ENCODE measurements around the gene ALKBH5. TPM values are rescaled to one million over a fixed set of nuclear protein-coding genes. Genes with fewer than 3 reads are reported as not detected.

ALKBH5 gene
- polyA plus RNA-seq, 1 of the 3 experiments (the other 2 are of a cell fraction), result 41.0 TPM

GRCh38 chr17:18177133-18177532 is 6.5 kb upstream of the ALKBH5 start:
- POLR2A ChIA-PET, result no interaction called here
- no peaks in the 10 kb centered on the region for H3K9me2 ChIP-seq
- H3K4me1 ChIP-seq (ENCODE audit: control insufficient read depth in 1 of 2, insufficient read depth in 2 of 2, low read depth in 1 of 2, low read length in 1 of 2), result peaks cover 1 to 2% of the 10 kb centered on the region in 2 experiments; a peak in 1 of 4 replicates
- no peaks in the 10 kb centered on the region for H4K20me1 ChIP-seq (ENCODE audit: insufficient read depth)
- no peaks in the 10 kb centered on the region for H3K9me3 ChIP-seq
- H3K9ac ChIP-seq, result no peak overlapping the region
- H3K4me2 ChIP-seq, result no peak overlapping the region
- no peaks in the 10 kb centered on the region for H3K27me3 ChIP-seq (ENCODE audit: insufficient read depth)
- H2AFZ ChIP-seq (ENCODE audit: low read depth), result no peak overlapping the region
- H3K36me3 ChIP-seq (replicated peaks in 1 of 2; ENCODE audit: control insufficient read depth in 1 of 2, insufficient read depth in 2 of 2, low read length in 1 of 2), result no peaks in the 10 kb centered on the region
- H3F3A ChIP-seq (replicated peaks; ENCODE audit: insufficient read depth), result peaks cover 7% of the 10 kb centered on the region
- no peak overlapping the region for H3K27ac ChIP-seq (ENCODE audit: low read depth in 2 of 2, low read length in 1 of 2)
- CTCF ChIA-PET, result interaction anchor here (1.0 to 1.2 kb wide), 2 partner anchors 13 to 56 kb away, joined by 3 read pairs; no protein-coding TSS in a partner anchor
- no peak for DNase-seq
- no peaks in the 10 kb centered on the region for H3K79me2 ChIP-seq (ENCODE audit: insufficient read depth)
- no peak overlapping the region for H3K4me3 ChIP-seq (ENCODE audit: low read depth in 2 of 2, low read length in 1 of 2)
- TF ChIP-seq YY1 (IDR thresholded peaks at IDR 0.05; ENCODE audit: low read depth) (no peak), GABPA (IDR thresholded peaks at IDR 0.05; ENCODE audit: low read depth) (no peak)

- no peak overlapping the region for H3K9ac ChIP-seq
- no peaks in the 10 kb centered on the region for H3K79me2 ChIP-seq (ENCODE audit: insufficient read depth)
- no peaks in the 10 kb centered on the region for H4K20me1 ChIP-seq (ENCODE audit: insufficient read depth)
- H3K36me3 ChIP-seq (replicated peaks in 1 of 2; ENCODE audit: control insufficient read depth in 1 of 2, insufficient read depth in 2 of 2, low read length in 1 of 2), result no peaks in the 10 kb centered on the region
- H3K27me3 ChIP-seq (ENCODE audit: insufficient read depth), result no peaks in the 10 kb centered on the region
- 92% methylated on average over 8 of the region's 8 CpGs for WGBS (ENCODE audit: low lambda C conversion rate)
- H3K4me3 ChIP-seq (ENCODE audit: low read depth in 2 of 2, low read length in 1 of 2), result no peak overlapping the region
- H3K9me3 ChIP-seq, result no peaks in the 10 kb centered on the region
- peaks cover 13% of the 10 kb centered on the region for H3F3A ChIP-seq (replicated peaks; ENCODE audit: insufficient read depth)
- peaks cover 5 to 7% of the 10 kb centered on the region in 2 experiments; a peak in 1 of 4 replicates for H3K4me1 ChIP-seq (ENCODE audit: control insufficient read depth in 1 of 2, insufficient read depth in 2 of 2, low read depth in 1 of 2, low read length in 1 of 2)
- CTCF ChIA-PET, result interaction anchor here (1.0 to 1.2 kb wide), 2 partner anchors 13 to 57 kb away, joined by 3 read pairs; no protein-coding TSS in a partner anchor
- H3K27ac ChIP-seq (ENCODE audit: low read depth in 2 of 2, low read length in 1 of 2), result no peak overlapping the region
- no peaks in the 10 kb centered on the region for H3K9me2 ChIP-seq
- no peak for DNase-seq
- H3K4me2 ChIP-seq, result no peak overlapping the region
- TF ChIP-seq TAF1 (IDR thresholded peaks at IDR 0.05; ENCODE audit: borderline replicate concordance, low read depth, low read length) (no peak), YY1 (IDR thresholded peaks at IDR 0.05; ENCODE audit: low read depth) (no peak), RCOR1 (IDR thresholded peaks at IDR 0.05; ENCODE audit: low read length) (no peak), MXI1 (IDR thresholded peaks at IDR 0.05; ENCODE audit: low read depth, low read length) (no peak), ELF1 (IDR thresholded peaks at IDR 0.05) (no peak), TEAD4 (IDR thresholded peaks at IDR 0.05; ENCODE audit: borderline replicate concordance, insufficient read depth) (no peak), RXRA (IDR thresholded peaks at IDR 0.05; ENCODE audit: borderline replicate concordance, low read depth) (no peak)
- TF ChIP-seq, protein P1, sequence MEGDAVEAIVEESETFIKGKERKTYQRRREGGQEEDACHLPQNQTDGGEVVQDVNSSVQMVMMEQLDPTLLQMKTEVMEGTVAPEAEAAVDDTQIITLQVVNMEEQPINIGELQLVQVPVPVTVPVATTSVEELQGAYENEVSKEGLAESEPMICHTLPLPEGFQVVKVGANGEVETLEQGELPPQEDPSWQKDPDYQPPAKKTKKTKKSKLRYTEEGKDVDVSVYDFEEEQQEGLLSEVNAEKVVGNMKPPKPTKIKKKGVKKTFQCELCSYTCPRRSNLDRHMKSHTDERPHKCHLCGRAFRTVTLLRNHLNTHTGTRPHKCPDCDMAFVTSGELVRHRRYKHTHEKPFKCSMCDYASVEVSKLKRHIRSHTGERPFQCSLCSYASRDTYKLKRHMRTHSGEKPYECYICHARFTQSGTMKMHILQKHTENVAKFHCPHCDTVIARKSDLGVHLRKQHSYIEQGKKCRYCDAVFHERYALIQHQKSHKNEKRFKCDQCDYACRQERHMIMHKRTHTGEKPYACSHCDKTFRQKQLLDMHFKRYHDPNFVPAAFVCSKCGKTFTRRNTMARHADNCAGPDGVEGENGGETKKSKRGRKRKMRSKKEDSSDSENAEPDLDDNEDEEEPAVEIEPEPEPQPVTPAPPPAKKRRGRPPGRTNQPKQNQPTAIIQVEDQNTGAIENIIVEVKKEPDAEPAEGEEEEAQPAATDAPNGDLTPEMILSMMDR (IDR thresholded peaks at IDR 0.05), result no peak
- no peak overlapping the region for H2AFZ ChIP-seq (ENCODE audit: low read depth)
- POLR2A ChIA-PET, result no interaction called here
These were observed 5.9 kb upstream of the ALKBH5 start for GRCh38 chr17:18177722-18178121.

- Histone ChIP-seq H3K4me2 (no peak overlapping the region), H3K9ac (no peak overlapping the region), H3K27me3 (ENCODE audit: insufficient read depth) (no peaks in the 10 kb centered on the region), H3F3A (replicated peaks; ENCODE audit: insufficient read depth) (peaks cover 18% of the 10 kb centered on the region), H3K36me3 (replicated peaks in 1 of 2; ENCODE audit: control insufficient read depth in 1 of 2, insufficient read depth in 2 of 2, low read length in 1 of 2) (no peaks in the 10 kb centered on the region), H2AFZ (ENCODE audit: low read depth) (no peak overlapping the region), H3K79me2 (ENCODE audit: insufficient read depth) (peaks cover 4% of the 10 kb centered on the region; the same call in 1 of the 2 replicates), H3K9me2 (no peaks in the 10 kb centered on the region), H3K27ac (ENCODE audit: low read depth in 2 of 2, low read length in 1 of 2) (no peak overlapping the region), H3K4me3 (ENCODE audit: low read depth in 2 of 2, low read length in 1 of 2) (no peak overlapping the region), H3K4me1 (ENCODE audit: control insufficient read depth in 1 of 2, insufficient read depth in 2 of 2, low read depth in 1 of 2, low read length in 1 of 2) (peaks cover 5 to 7% of the 10 kb centered on the region in 2 experiments; a peak in 1 of 4 replicates), H3K9me3 (no peaks in the 10 kb centered on the region), H4K20me1 (ENCODE audit: insufficient read depth) (0 out of 2 replicates have a peak, but pooled peaks cover under 1% of the 10 kb centered on the region)
- CTCF ChIA-PET, result no interaction called here
- 64% methylated on average over 1 of the region's 1 CpG for WGBS (ENCODE audit: low lambda C conversion rate)
- POLR2A ChIA-PET, result no interaction called here
- DNase-seq, result no peak
- no peak for TF ChIP-seq ELF1 (IDR thresholded peaks at IDR 0.05)
- TF ChIP-seq, protein P2, sequence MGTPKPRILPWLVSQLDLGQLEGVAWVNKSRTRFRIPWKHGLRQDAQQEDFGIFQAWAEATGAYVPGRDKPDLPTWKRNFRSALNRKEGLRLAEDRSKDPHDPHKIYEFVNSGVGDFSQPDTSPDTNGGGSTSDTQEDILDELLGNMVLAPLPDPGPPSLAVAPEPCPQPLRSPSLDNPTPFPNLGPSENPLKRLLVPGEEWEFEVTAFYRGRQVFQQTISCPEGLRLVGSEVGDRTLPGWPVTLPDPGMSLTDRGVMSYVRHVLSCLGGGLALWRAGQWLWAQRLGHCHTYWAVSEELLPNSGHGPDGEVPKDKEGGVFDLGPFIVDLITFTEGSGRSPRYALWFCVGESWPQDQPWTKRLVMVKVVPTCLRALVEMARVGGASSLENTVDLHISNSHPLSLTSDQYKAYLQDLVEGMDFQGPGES (IDR thresholded peaks at IDR 0.05; ENCODE audit: low read depth, low read length), result no peak
- no peak for TF ChIP-seq RAD21 (IDR thresholded peaks at IDR 0.05; ENCODE audit: low read length)
- no peak for TF ChIP-seq SMC3 (IDR thresholded peaks at IDR 0.05; ENCODE audit: low read depth, low read length)
- TF ChIP-seq CHD2 (IDR thresholded peaks at IDR 0.05; ENCODE audit: low read length, partially characterized antibody), result no peak
- no peak for TF ChIP-seq JUND (IDR thresholded peaks at IDR 0.05)
These were observed 4.4 kb upstream of the ALKBH5 start for GRCh38 chr17:18179196-18179595.
